SU-DHL-6 (cell line): ENCODE measurements around the gene MROH2A.

ENCODE experiments used
- H2AFZ ChIP-seq: fragments of 200-600 bp; sonication (generic); 2 replicates; pipeline ENCODE4 v1.6.1; 2014; ENCODE audit warnings: low read depth, mild to moderate bottlenecking, moderate library complexity, mixed read lengths, antibody characterized with exemption, low read length; ENCODE audit not compliant: severe bottlenecking
- H3F3A ChIP-seq: fragments of 200-600 bp; shearing (Covaris generic); 2 replicates; pipeline ENCODE4 v1.6.0; 2016; ENCODE audit warnings: antibody characterized with exemption, mild to moderate bottlenecking; ENCODE audit not compliant: insufficient read depth
- H3K27ac ChIP-seq: fragments of 200-600 bp; sonication (generic); 2 replicates; pipeline ENCODE4 v1.5.1; 2016; ENCODE audit warnings: low read depth, mild to moderate bottlenecking, low read length, moderate library complexity, mixed read lengths
- H3K27me3 ChIP-seq: fragments of 200-600 bp; sonication (generic), shearing (Covaris generic); 2 replicates; pipeline ENCODE4 v1.6.0; 2014; ENCODE audit warnings: mild to moderate bottlenecking, low read length
- H3K36me3 ChIP-seq: fragments of 200-600 bp; sonication (generic); 2 replicates; pipeline ENCODE4 v1.6.1; 2014; ENCODE audit warnings: mild to moderate bottlenecking, low read length, mixed read lengths
- H3K4me2 ChIP-seq: fragments of 300-600, 200-600 bp; shearing (Covaris generic), sonication (generic); 2 replicates; pipeline ENCODE4 v1.6.0; 2014; ENCODE audit warnings: low read length, low read depth, mild to moderate bottlenecking; ENCODE audit not compliant: poor library complexity, severe bottlenecking
- H3K4me3 ChIP-seq: fragments of 200-600 bp; sonication (generic); 2 replicates; pipeline ENCODE4 v1.5.1; 2014; ENCODE audit warnings: antibody characterized with exemption, low read length, mild to moderate bottlenecking, mixed read lengths; ENCODE audit not compliant: insufficient read depth, poor library complexity, severe bottlenecking
- H3K79me2 ChIP-seq: fragments of 200-600 bp; sonication (generic); 2 replicates; pipeline ENCODE4 v1.6.1; 2014; ENCODE audit warnings: mild to moderate bottlenecking, low read length, moderate library complexity; ENCODE audit not compliant: insufficient read depth
- H3K9ac ChIP-seq: fragments of 200-600 bp; sonication (generic); 2 replicates; pipeline ENCODE4 v1.7.0; 2014; ENCODE audit warnings: mild to moderate bottlenecking, low read length
- H3K9me2 ChIP-seq: fragments of 200-600 bp; sonication (generic); replicated peaks from 2 replicates; pipeline ENCODE4 v1.6.1; 2014; ENCODE audit warnings: low read length; ENCODE audit not compliant: insufficient read depth
- H3K9me3 ChIP-seq: fragments of 200-600 bp; sonication (generic); 2 replicates; pipeline ENCODE4 v1.6.1; 2014; ENCODE audit warnings: low read length, mixed read lengths; ENCODE audit not compliant: insufficient read depth
- H4K20me1 ChIP-seq: fragments of 200-600 bp; sonication (generic); 2 replicates; pipeline ENCODE4 v1.6.1; 2014; ENCODE audit warnings: low read depth, mild to moderate bottlenecking, antibody characterized with exemption, low read length, moderate library complexity, mixed read lengths
- CTCF ChIP-seq: fragments of 200-600 bp; sonication (generic); IDR thresholded peaks from one replicate; pipeline ENCODE4 v1.5.1; 2017; ENCODE audit warnings: antibody characterized with exemption, mild to moderate bottlenecking, low read length, moderate library complexity; ENCODE audit not compliant: insufficient read depth, poor library complexity, severe bottlenecking
- EZH2phosphoT487 ChIP-seq: fragments of 200-600 bp; sonication (generic), shearing (Covaris generic); conservative IDR thresholded peaks from 2 replicates; pipeline ENCODE4 v1.6.1; 2018; ENCODE audit warnings: mild to moderate bottlenecking, antibody characterized with exemption, low read length, moderate library complexity, mixed read lengths

The MROH2A gene

GRCh38 chr2:233795735-233796171 is 17.6 kb downstream of the MROH2A start:
- Histone ChIP-seq H3K79me2 (no peaks in the 10 kb centered on the region), H3K27me3 (no peaks in the 10 kb centered on the region), H3K4me2 (no peak overlapping the region), H3F3A (no peaks in the 10 kb centered on the region), H3K9ac (no peak overlapping the region), H3K36me3 (no peaks in the 10 kb centered on the region), H3K4me3 (no peak overlapping the region), H3K9me3 (no peaks in the 10 kb centered on the region), H4K20me1 (no peaks in the 10 kb centered on the region), H2AFZ (no peak overlapping the region), H3K27ac (no peak overlapping the region), H3K9me2 (no peaks in the 10 kb centered on the region)
- no peak for TF ChIP-seq CTCF
- TF ChIP-seq EZH2phosphoT487: no peak

DNA sequence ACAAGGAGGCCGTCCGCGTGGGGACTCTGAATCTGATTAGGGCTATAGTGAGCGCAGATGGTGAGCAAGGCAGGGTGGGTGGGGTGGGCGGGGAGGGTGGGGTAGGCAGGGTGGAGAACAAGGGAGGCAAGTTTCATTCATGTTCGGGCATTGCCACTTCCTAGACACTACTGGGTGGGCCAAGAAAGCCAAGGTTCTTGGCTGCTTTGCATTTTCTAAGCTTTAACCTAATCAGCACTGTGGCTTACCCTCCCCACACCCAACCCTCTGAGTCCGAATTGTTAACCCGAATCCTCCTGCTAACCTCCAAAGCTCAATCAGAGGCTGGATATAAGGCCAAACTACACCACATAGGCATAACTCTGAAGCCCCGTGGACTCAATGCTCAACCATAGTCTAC is 18.1 kb downstream of the MROH2A start:
- Histone ChIP-seq H2AFZ (no peak overlapping the region), H3K9me2 (no peaks in the 10 kb centered on the region), H3K9ac (no peak overlapping the region), H3K27me3 (no peaks in the 10 kb centered on the region), H4K20me1 (no peaks in the 10 kb centered on the region), H3K27ac (no peak overlapping the region), H3K4me2 (no peak overlapping the region), H3K4me3 (no peak overlapping the region), H3K9me3 (no peaks in the 10 kb centered on the region), H3F3A (no peaks in the 10 kb centered on the region), H3K36me3 (no peaks in the 10 kb centered on the region), H3K79me2 (no peaks in the 10 kb centered on the region)
- TF ChIP-seq EZH2phosphoT487 (no peak), CTCF (no peak)

DNA sequence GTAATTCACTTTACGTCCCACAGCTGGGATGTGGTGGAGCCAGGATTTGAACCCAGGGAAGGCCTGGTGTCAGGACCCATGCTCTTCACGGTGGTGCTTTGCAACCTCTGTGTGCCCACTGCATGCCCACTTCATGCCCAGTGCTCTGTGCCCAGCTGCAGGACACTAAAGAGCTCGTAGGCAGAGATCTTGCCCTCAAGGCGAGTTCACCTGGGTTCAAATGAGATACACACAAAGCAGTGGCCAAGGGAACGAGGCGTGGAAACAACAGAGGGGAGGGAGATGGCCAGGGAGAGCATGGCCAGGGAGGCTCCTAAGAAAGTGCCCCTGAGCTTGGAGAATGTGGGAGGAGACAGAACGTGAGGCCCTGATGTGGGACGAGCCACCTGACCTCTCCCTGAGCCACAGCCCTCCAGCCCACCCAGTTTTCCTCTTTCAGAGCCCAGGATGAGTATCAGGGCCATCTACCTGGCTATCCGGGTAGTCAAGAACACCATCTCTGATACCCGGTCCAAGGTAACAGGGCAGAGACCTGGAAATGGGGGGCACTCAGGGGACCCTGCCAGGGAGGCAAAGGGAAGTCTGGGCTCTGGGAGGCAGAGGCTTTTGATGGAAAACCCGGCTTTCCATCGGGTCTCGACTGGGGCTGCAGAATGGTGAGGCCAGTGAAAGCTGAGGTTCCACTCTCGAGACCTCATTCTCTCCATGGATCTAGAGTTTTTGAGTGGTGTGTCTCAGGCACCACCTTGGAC is 20.4 kb downstream of the MROH2A start:
- Histone ChIP-seq H2AFZ (no peak overlapping the region), H3K9me2 (no peaks in the 10 kb centered on the region), H3K9ac (no peak overlapping the region), H3K27me3 (no peaks in the 10 kb centered on the region), H3K4me2 (no peak overlapping the region), H3K9me3 (no peaks in the 10 kb centered on the region), H3K4me3 (no peak overlapping the region), H3F3A (no peaks in the 10 kb centered on the region), H3K79me2 (no peaks in the 10 kb centered on the region), H3K36me3 (no peaks in the 10 kb centered on the region), H3K27ac (no peak overlapping the region), H4K20me1 (no peaks in the 10 kb centered on the region)
- TF ChIP-seq CTCF (no peak), EZH2phosphoT487 (no peak)
